Activated T-helper 2 cell treated with anti-CD3 and anti-CD28 coated beads, Interferon-gamma antibody, Interleukin-2, Interleukin-4, amounts not matched to agents 10 μg/mL and 5 μg/mL and 100 μg/mL, durations not matched to agents 14 hours and 24 hours and 36 hours (primary cell): ENCODE data around the gene SHD. TPM values are rescaled to one million over a fixed set of nuclear protein-coding genes. Genes with fewer than 3 reads are reported as not detected.

Source experiments
- DNase-seq: peaks from one replicate; pipeline ENCODE4 v3.0.0; 2021; ENCODE audit warnings: low spot score
- H3K27ac Mint-ChIP-seq: one replicate; pipeline ENCODE4 v1.8.0; 2021; ENCODE audit warnings: mixed read lengths
- H3K27me3 Mint-ChIP-seq: one replicate; pipeline ENCODE4 v1.8.0; 2021; ENCODE audit warnings: low read depth, mixed read lengths
- H3K36me3 Mint-ChIP-seq: one replicate; pipeline ENCODE4 v1.8.0; 2021; ENCODE audit warnings: low read depth, mixed read lengths
- H3K4me1 Mint-ChIP-seq: one replicate; pipeline ENCODE4 v1.8.0; 2021; ENCODE audit warnings: low read depth, mixed read lengths
- H3K4me3 Mint-ChIP-seq: one replicate; pipeline ENCODE4 v1.8.0; 2021; ENCODE audit warnings: low read depth, mild to moderate bottlenecking, moderate library complexity, mixed read lengths
- H3K9me3 Mint-ChIP-seq: one replicate; pipeline ENCODE4 v1.8.0; 2021; ENCODE audit warnings: mixed read lengths
- intact Hi-C: fragments of 100-400 bp; cut with micrococcal nuclease; formaldehyde crosslinking; loops from one replicate; pipeline ENCODE4 v1.15.1; 2023
- total RNA-seq: library from RNA; stranded (reverse); gene quantifications from 2 replicates; pipeline ENCODE4 v1.2.3, GENCODE V29; 2022

The SHD gene
- total RNA-seq, 1 donor from 2014 or later = 0.46 TPM

- DNase-seq = no peak
- Mint-ChIP-seq H3K27me3 (no peaks in the 10 kb centered on the region), H3K4me1 (peaks cover 4% of the 10 kb centered on the region), H3K27ac (no peak overlapping the region), H3K4me3 (no peak overlapping the region), H3K36me3 (no peaks in the 10 kb centered on the region), H3K9me3 (no peaks in the 10 kb centered on the region)
- intact Hi-C loops = no loop called here
Measured at GRCh38 chr19:4295972-4296771, 17.1 kb downstream of the SHD start.

DNA sequence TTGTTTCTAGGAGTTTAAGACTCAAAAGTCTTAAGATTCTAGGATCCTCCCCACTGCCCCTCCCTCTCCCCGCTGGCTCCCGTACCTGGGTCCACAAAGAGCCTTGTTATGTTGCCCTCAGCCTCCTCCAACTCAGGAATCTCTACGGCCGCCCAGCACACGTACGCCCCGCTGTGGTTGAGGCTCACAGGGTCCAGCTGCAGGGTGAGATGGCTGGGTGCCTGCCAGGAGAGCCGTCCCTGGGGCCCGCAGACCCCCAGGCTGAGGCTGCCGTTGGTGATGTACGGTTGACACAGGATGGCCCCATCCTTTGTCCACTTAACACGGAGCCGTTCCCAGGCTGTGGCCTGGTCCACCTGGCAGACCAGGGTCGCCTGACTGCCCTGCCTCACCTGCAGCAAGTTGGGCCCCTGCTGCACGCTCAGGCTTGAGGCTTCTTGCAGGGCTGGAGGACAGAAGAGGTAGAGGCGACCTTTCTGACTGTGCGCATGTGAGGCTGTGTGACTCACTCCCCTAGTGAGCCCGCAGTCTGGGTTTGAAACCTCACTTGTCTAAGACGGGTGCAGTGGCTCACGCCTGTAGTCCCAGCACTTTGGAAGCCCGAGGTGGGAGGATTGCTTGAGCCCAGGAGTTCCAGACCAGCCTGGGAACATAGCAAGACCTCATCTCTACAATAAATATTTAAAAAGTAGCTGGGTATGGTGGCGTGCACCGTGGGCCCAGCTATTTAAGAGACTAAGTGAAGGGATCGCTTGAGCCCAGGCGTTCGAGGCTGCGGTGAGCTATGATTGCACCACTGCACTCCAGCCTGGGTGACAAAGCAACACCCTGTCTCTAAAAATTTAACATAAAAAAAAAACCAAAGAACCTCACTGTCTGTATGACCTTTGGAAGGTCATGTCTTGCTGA lies 19.1 kb downstream of the SHD start:
- Mint-ChIP-seq H3K27me3 (no peaks in the 10 kb centered on the region), H3K27ac (peak overlapping the region; percentile 66), H3K36me3 (no peaks in the 10 kb centered on the region), H3K4me1 (peaks cover 15% of the 10 kb centered on the region), H3K9me3 (no peaks in the 10 kb centered on the region), H3K4me3 (no peak overlapping the region)
- DNase-seq = no peak
- intact Hi-C loops = no loop called here

- Mint-ChIP-seq H3K27me3 (no peaks in the 10 kb centered on the region), H3K27ac (peak overlapping the region; percentile 66), H3K4me3 (no peak overlapping the region), H3K4me1 (peaks cover 20% of the 10 kb centered on the region), H3K36me3 (no peaks in the 10 kb centered on the region), H3K9me3 (no peaks in the 10 kb centered on the region)
- no peak for DNase-seq
- intact Hi-C loops = no loop called here
Measured at GRCh38 chr19:4298810-4299550, 19.9 kb downstream of the SHD start.

GRCh38 chr19:4300589-4300988 lies 21.5 kb downstream of the SHD start:
- peak overlapping the region; percentile 67 for H3K27ac Mint-ChIP-seq
- H3K27me3 Mint-ChIP-seq = no peaks in the 10 kb centered on the region
- H3K9me3 Mint-ChIP-seq = no peaks in the 10 kb centered on the region
- no peak for DNase-seq
- peak overlapping the region; percentile 54 for H3K4me3 Mint-ChIP-seq
- H3K36me3 Mint-ChIP-seq = no peaks in the 10 kb centered on the region
- peaks cover 28% of the 10 kb centered on the region for H3K4me1 Mint-ChIP-seq
- intact Hi-C loops = no loop called here

- peak overlapping the region; percentile 74 for H3K4me3 Mint-ChIP-seq
- no peaks in the 10 kb centered on the region for H3K9me3 Mint-ChIP-seq
- no peaks in the 10 kb centered on the region for H3K27me3 Mint-ChIP-seq
- peaks cover 3% of the 10 kb centered on the region for H3K36me3 Mint-ChIP-seq
- DNase-seq = no peak
- H3K4me1 Mint-ChIP-seq = peaks cover 29% of the 10 kb centered on the region
- H3K27ac Mint-ChIP-seq = peak overlapping the region; percentile 79
- intact Hi-C loops = no loop called here
Measured at GRCh38 chr19:4301590-4302242, 22.6 kb downstream of the SHD start.

- H3K9me3 Mint-ChIP-seq = no peaks in the 10 kb centered on the region
- H3K27ac Mint-ChIP-seq = peak within 1 kb of the TSS; percentile 79
- peaks cover 4% of the 10 kb centered on the region for H3K36me3 Mint-ChIP-seq
- H3K27me3 Mint-ChIP-seq = no peaks in the 10 kb centered on the region
- H3K4me3 Mint-ChIP-seq = peak within 1 kb of the TSS; percentile 74
- intact Hi-C loops = no loop called here
- DNase-seq = no peak
- peaks cover 29% of the 10 kb centered on the region for H3K4me1 Mint-ChIP-seq
Measured at GRCh38 chr19:4302243-4302640, 23.2 kb downstream of the SHD start, which contains the start of gene TMIGD2. Gene TMIGD2 (minus strand): TSS chr19:4302389. CDS start chr19:4302385, 4 bp downstream.

DNA sequence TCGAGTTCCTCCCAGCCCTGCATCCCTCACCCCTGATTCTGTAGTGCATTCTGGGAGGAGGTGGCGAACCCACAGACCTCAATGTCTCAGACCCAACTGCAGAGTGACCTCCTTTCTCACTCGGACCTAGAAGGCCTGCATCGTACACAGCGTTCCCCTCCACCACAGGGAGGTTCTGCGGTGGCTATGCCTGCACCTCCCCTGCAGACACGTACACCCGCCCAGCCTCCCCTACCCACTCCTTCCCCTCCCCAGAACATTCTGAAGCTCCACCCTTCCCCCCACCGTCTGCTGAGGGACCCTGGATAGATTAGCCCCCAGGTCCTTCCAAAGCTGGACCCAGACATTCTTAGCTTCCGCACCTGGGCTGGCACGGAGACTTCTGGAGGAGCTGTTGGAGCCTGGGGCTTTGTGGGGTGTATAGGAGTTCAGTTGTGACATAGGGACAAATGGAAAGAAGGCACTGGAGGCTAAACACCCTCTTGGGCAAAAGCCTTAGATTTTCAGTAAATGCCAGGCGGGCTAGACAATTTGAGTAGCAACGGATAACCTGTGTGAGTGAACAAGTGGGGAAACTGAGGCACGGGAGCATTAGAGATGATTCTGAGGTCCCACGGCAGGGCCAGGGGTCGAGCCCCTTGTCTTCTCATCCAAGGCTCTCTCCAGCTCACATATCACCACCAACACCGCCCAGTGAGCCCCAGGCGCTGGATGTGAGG lies 24.9 kb downstream of the SHD start:
- intact Hi-C loops = no loop called here
- Mint-ChIP-seq H3K4me1 (peaks cover 25% of the 10 kb centered on the region), H3K4me3 (peak overlapping the region; percentile 66), H3K9me3 (no peaks in the 10 kb centered on the region), H3K36me3 (peaks cover 4% of the 10 kb centered on the region), H3K27ac (peak overlapping the region; percentile 67), H3K27me3 (no peaks in the 10 kb centered on the region)
- no peak for DNase-seq

DNA sequence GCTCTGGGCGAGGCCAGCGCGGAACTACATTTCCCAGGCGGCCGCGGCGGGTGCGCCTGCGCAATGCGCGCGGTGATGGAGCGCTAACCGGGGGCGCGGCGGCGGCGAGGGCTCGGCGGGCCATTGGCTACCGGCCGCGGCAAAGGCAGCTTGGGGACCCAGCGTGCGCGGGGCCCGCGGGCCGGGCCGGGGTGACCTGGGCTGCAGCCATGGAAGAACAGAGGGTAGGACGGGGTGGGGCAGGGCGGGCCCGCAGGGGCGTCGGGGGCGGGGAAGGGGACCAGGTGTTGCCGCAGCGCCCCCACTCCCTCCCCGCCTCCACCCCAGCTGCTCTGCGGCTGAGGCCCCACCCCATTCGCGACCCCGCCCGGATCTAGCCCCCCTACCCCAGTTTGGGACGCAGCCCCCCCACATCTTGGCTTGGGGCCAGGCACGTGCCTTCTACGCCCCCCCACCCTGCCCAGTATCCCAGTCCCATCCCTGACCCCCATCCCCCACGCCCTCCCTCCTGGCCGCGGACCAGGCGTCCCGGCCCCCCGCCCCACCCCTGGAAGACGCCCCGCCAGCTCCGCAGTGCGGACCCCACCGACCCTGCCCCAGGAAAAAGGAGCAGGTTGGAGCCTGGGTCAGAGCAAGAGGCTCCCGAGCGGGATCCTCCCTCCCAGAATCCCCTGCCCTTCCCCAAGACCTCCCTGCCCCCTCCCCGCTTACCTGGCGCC lies 25.6 kb downstream of the SHD start, which contains the start of gene FSD1:
TSS of gene FSD1 (plus strand) at position 61 of the 719 bp plus-strand sequence. CDS start at position 210, 149 bp downstream.
- peak within 1 kb of the TSS; percentile 76 for H3K4me3 Mint-ChIP-seq
- DNase-seq = peak; percentile 70
- H3K4me1 Mint-ChIP-seq = peaks cover 25% of the 10 kb centered on the region
- H3K27me3 Mint-ChIP-seq = no peaks in the 10 kb centered on the region
- no peaks in the 10 kb centered on the region for H3K9me3 Mint-ChIP-seq
- intact Hi-C loops = no loop called here
- H3K27ac Mint-ChIP-seq = peak within 1 kb of the TSS; percentile 67
- H3K36me3 Mint-ChIP-seq = peaks cover 4% of the 10 kb centered on the region

DNA sequence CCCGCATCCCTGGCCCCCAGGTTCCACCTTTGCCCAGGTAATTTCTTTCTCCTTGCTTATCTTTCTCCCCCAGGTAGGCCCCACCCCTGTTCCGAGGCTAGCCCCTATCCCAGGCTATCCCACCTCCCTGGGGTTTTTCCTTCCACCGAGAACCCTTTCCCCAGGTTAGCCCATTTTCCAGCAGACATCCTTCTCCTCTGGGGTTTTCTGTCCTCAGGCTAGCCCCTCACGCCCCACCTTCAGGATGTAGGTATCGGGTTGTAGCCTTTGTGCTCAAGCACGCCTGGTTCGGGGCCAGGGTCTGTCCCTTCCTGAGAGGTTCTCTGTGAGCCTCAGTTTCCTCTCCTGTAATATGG lies 26.2 kb downstream of the SHD start:
- Mint-ChIP-seq H3K36me3 (peaks cover 4% of the 10 kb centered on the region), H3K9me3 (no peaks in the 10 kb centered on the region), H3K27ac (no peak overlapping the region), H3K4me1 (peaks cover 25% of the 10 kb centered on the region), H3K4me3 (peak overlapping the region; percentile 76), H3K27me3 (no peaks in the 10 kb centered on the region)
- intact Hi-C loops = no loop called here
- no peak for DNase-seq

- peaks cover 9% of the 10 kb centered on the region for H3K36me3 Mint-ChIP-seq
- H3K4me3 Mint-ChIP-seq = peak overlapping the region; percentile 76
- peaks cover 25% of the 10 kb centered on the region for H3K4me1 Mint-ChIP-seq
- no peaks in the 10 kb centered on the region for H3K9me3 Mint-ChIP-seq
- H3K27me3 Mint-ChIP-seq = no peaks in the 10 kb centered on the region
- intact Hi-C loops = no loop called here
- DNase-seq = no peak
- no peak overlapping the region for H3K27ac Mint-ChIP-seq
Measured at GRCh38 chr19:4305659-4306058, 26.6 kb downstream of the SHD start.
